ENCODE measurements around the gene NGB. TPM values are rescaled to one million over a fixed set of nuclear protein-coding genes. Genes with fewer than 3 reads are reported as not detected.

The NGB gene
- total and polyA plus RNA-seq, 2 of the 8 experiments (the other 6 are each of a cell fraction or from before 2014, with no cell fraction given), result 0.30 to 0.60 TPM

- CTCF ChIA-PET (ENCODE audit: partially characterized antibody), result interaction anchor here (0.5 to 1.6 kb wide), 6 partner anchors 10 to 164 kb away, joined by 3 to 5 read pairs (median 3); no protein-coding TSS in a partner anchor
- Histone ChIP-seq H3K9me3 (ENCODE audit: insufficient read depth in 2 of 2, low read depth in 1 of 2, low read length in 1 of 2) (no peaks in the 10 kb centered on the region), H3K4ac (replicated peaks; ENCODE audit: insufficient read length, low read depth, low read length) (no peak overlapping the region), H3K79me1 (ENCODE audit: low read depth, low read length) (no peaks in the 10 kb centered on the region), H3K27me3 (replicated peaks in 1 of 4; ENCODE audit: control insufficient read depth in 3 of 4, extremely low read depth in 1 of 4, insufficient read depth in 3 of 4, low read length in 3 of 4) (no peaks in the 10 kb centered on the region), H2BK120ac (replicated peaks; ENCODE audit: low read depth, low read length) (no peak overlapping the region), H2BK5ac (ENCODE audit: low read depth, low read length) (peak overlapping the region; percentile 60; the same call in 1 of the 2 replicates), H2BK20ac (ENCODE audit: low read length) (no peak overlapping the region), H4K91ac (replicated peaks; ENCODE audit: insufficient read length, low read length) (no peak overlapping the region), H3K23me2 (ENCODE audit: low read depth, low read length) (no peaks in the 10 kb centered on the region), H4K20me1 (replicated peaks in 1 of 2; ENCODE audit: control insufficient read depth in 1 of 2, insufficient read depth in 2 of 2, low read length in 2 of 2) (peaks cover 0 to 2% of the 10 kb centered on the region in 2 experiments), H3K23ac (ENCODE audit: insufficient read length) (no peak overlapping the region), H3K4me2 (ENCODE audit: insufficient read depth in 1 of 2, low read depth in 2 of 2, low read length in 2 of 2) (no peak overlapping the region), H3K79me2 (ENCODE audit: control insufficient read depth in 1 of 2, insufficient read depth in 2 of 2, low read length in 2 of 2) (no peaks in the 10 kb centered on the region), H3K27ac (ENCODE audit: low read depth, low read length) (no peak overlapping the region), H2AFZ (ENCODE audit: low read length) (no peak overlapping the region), H3K56ac (replicated peaks; ENCODE audit: insufficient read length, low read depth, low read length) (no peak overlapping the region), H3K9ac (replicated peaks in 1 of 4; ENCODE audit: extremely low read depth in 1 of 4, low read depth in 3 of 4, low read length in 3 of 4) (no peak overlapping the region), H2BK15ac (ENCODE audit: low read length) (no peak overlapping the region), H3K18ac (ENCODE audit: extremely low read depth, low read length) (no peak overlapping the region), H2BK12ac (ENCODE audit: low read depth, low read length) (0 out of 2 replicates have a peak overlapping the region, but pooled peaks have one; percentile 60), H3K4me3 (ENCODE audit: extremely low read depth in 1 of 4, insufficient read depth in 2 of 4, low read depth in 3 of 4, low read length in 4 of 4) (no peak overlapping the region), H3K36me3 (ENCODE audit: control insufficient read depth in 2 of 4, insufficient read depth in 4 of 4, low read length in 3 of 4) (no peaks in the 10 kb centered on the region; a peak in 3 of 8 replicates), H3K14ac (ENCODE audit: insufficient read length) (no peak overlapping the region), H3K4me1 (replicated peaks in 1 of 4; ENCODE audit: control insufficient read depth in 3 of 4, insufficient read depth in 4 of 4, low read length in 3 of 4) (no peaks in the 10 kb centered on the region; a peak in 1 of 7 replicates), H2AK5ac (ENCODE audit: low read depth, low read length) (no peak overlapping the region), H4K8ac (ENCODE audit: extremely low read depth, insufficient read depth, low read length) (no peak overlapping the region), H4K5ac (ENCODE audit: insufficient read length, low read depth, low read length) (no peak overlapping the region)
- WGBS, 2 experiments (ENCODE audit: extremely low coverage in 1 of 2, insufficient coverage in 1 of 2, insufficient read length in 1 of 2, insufficient replicate concordance in 2 of 2, low coverage in 1 of 2, low lambda C conversion rate in 2 of 2, missing lambda C conversion rate in 1 of 2), result 78% methylated on average over 4 of the region's 4 CpGs; no CpG with 5 or more reads in 1 of the 2 experiments
- FAIRE-seq (no peak), DNase-seq (ENCODE audit: low read depth in 1 of 2, low spot score in 2 of 2) (no peak)
- TF ChIP-seq SAP30 (IDR thresholded peaks at IDR 0.05; ENCODE audit: insufficient read depth, insufficient replicate concordance, low read length), result no peak
- no peak for TF ChIP-seq RNF2 (IDR thresholded peaks at IDR 0.05; ENCODE audit: borderline replicate concordance, low read depth, low read length, missing control alignments, poor library complexity, severe bottlenecking)
- TF ChIP-seq YY1 (IDR thresholded peaks at IDR 0.05; ENCODE audit: low read depth, low read length), result no peak
- no peak for TF ChIP-seq TEAD4 (IDR thresholded peaks at IDR 0.05; ENCODE audit: low read depth, low read length)
- no peak for TF ChIP-seq HDAC6 (IDR thresholded peaks at IDR 0.05; ENCODE audit: low read depth, low read length)
- TF ChIP-seq KDM1A (IDR thresholded peaks at IDR 0.05; ENCODE audit: borderline replicate concordance, low read length), result no peak
- POLR2A ChIA-PET (ENCODE audit: partially characterized antibody), result no interaction called here
These were observed 27.2 kb downstream of the NGB start for GRCh38 chr14:77243853-77244252.

Data from H1 (cell line).